ENCODE results near the gene FOXO6.

DNA sequence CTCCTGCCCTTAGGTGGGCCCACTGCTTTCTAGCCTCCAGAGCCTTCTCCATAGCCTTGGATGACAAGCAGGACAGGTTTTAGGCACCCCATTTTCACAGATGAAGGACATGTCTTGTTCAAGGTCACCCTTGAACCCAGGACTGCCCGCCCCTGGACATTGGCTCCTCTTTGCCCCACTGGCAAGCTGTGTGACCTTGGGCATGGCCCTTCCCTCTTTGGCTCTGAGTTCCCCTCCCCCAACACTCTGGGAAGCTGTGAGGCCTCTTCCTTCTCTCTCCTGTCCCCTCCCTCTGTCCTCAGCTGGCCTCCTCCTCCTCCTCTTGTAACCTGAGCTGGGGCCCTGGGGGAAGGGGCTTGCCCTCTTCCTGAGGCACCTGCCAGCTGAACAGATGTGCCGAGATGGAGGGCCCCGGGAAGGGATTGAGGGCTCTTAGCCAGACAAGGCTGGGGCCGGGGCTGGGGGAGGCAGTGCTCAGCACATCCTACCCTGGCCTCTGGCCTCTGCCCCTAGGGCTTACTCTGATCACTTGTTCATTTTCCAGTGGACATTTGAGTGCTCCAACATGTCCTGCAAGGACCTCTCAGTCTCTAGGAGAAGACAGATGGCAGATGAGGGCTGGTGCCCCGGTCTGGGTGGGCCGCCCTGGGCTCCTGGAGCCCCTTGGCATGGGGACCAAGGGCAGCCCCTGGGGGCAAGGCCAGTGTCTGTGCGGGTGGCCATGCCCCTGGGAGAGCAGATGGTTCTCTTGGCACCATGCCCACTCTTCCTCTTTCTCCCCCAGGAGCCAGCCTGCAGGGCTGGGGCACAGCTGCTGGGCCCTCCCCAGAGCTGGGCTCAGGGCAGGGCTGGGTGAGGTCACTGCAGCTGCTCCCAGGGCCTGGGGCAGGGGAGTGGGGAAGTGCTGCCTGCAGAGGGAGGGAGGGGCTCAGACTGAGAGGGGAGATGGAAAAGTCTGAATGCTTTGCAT lies 10.7 kb downstream of the FOXO6 start:
- TF ChIP-seq, protein P1, sequence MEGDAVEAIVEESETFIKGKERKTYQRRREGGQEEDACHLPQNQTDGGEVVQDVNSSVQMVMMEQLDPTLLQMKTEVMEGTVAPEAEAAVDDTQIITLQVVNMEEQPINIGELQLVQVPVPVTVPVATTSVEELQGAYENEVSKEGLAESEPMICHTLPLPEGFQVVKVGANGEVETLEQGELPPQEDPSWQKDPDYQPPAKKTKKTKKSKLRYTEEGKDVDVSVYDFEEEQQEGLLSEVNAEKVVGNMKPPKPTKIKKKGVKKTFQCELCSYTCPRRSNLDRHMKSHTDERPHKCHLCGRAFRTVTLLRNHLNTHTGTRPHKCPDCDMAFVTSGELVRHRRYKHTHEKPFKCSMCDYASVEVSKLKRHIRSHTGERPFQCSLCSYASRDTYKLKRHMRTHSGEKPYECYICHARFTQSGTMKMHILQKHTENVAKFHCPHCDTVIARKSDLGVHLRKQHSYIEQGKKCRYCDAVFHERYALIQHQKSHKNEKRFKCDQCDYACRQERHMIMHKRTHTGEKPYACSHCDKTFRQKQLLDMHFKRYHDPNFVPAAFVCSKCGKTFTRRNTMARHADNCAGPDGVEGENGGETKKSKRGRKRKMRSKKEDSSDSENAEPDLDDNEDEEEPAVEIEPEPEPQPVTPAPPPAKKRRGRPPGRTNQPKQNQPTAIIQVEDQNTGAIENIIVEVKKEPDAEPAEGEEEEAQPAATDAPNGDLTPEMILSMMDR (optimal IDR thresholded peaks at IDR 0.05 in 1 of 3, IDR thresholded peaks at IDR 0.05 in 1 of 3, conservative IDR thresholded peaks at IDR 0.05 in 1 of 3; ENCODE audit: extremely low read depth in 1 of 3, insufficient read depth in 2 of 3, low read length in 3 of 3): no peak
- no peak for TF ChIP-seq EZH2 (IDR thresholded peaks at IDR 0.05; ENCODE audit: low read length)
